Immature natural killer cell (primary cell): ENCODE results near the gene CFP. TPM values are rescaled to one million over a fixed set of nuclear protein-coding genes. Genes with fewer than 3 reads are reported as not detected.
"Not testable (repeated sequence)": the region's sequence is repeated elsewhere in the genome, so short reads cannot be mapped to it uniquely, and the experiment has no call there.

Source experiments
- DNase-seq, 3 donors: peaks; one replicate each; pipeline ENCODE4 v3.0.0; 2022; ENCODE audit warnings: mixed read lengths in 1 of 3
- H3K27ac Mint-ChIP-seq, 6 donors: one replicate each; pipeline ENCODE4 v1.8.0; 2020; ENCODE audit warnings: mixed read lengths in 6 of 6, mild to moderate bottlenecking in 5 of 6, inconsistent platforms in 4 of 6, moderate library complexity in 3 of 6
- H3K27me3 Mint-ChIP-seq, 3 donors: one replicate each; pipeline ENCODE4 v1.8.0; 2020 to 2021; ENCODE audit warnings: low read depth in 3 of 3, mild to moderate bottlenecking in 3 of 3, mixed read lengths in 3 of 3, moderate library complexity in 3 of 3, inconsistent platforms in 1 of 3
- H3K36me3 Mint-ChIP-seq, 3 donors: one replicate each; pipeline ENCODE4 v1.8.0; 2020; ENCODE audit warnings: mixed read lengths in 3 of 3, inconsistent platforms in 2 of 3, mild to moderate bottlenecking in 2 of 3
- H3K4me1 Mint-ChIP-seq, 2 donors: one replicate each; pipeline ENCODE4 v1.8.0; 2020; ENCODE audit warnings: inconsistent platforms in 2 of 2, mild to moderate bottlenecking in 2 of 2, mixed read lengths in 2 of 2, moderate library complexity in 1 of 2
- H3K4me3 Mint-ChIP-seq, 5 donors: one replicate each; pipeline ENCODE4 v1.8.0; 2020; ENCODE audit warnings: mild to moderate bottlenecking in 5 of 5, mixed read lengths in 5 of 5, inconsistent platforms in 3 of 5, moderate library complexity in 3 of 5
- H3K9me3 Mint-ChIP-seq, 6 donors: one replicate each; pipeline ENCODE4 v1.8.0; 2020; ENCODE audit warnings: mild to moderate bottlenecking in 6 of 6, mixed read lengths in 6 of 6, inconsistent platforms in 4 of 6, moderate library complexity in 3 of 6
- polyA plus RNA-seq, 3 donors: library from polyadenylated mRNA; unstranded; fragments of 300-500 nt; fragmentation: Illumina TruSeq; gene quantifications; one replicate each; pipeline ENCODE4 v1.2.3, GENCODE V29; 2021

Gene CFP
- polyA plus RNA-seq: 10 to 100 TPM in 2 of 3 donors, 1 to 10 TPM in 1; 1.3 to 22.0 (median 13.3) TPM

DNA sequence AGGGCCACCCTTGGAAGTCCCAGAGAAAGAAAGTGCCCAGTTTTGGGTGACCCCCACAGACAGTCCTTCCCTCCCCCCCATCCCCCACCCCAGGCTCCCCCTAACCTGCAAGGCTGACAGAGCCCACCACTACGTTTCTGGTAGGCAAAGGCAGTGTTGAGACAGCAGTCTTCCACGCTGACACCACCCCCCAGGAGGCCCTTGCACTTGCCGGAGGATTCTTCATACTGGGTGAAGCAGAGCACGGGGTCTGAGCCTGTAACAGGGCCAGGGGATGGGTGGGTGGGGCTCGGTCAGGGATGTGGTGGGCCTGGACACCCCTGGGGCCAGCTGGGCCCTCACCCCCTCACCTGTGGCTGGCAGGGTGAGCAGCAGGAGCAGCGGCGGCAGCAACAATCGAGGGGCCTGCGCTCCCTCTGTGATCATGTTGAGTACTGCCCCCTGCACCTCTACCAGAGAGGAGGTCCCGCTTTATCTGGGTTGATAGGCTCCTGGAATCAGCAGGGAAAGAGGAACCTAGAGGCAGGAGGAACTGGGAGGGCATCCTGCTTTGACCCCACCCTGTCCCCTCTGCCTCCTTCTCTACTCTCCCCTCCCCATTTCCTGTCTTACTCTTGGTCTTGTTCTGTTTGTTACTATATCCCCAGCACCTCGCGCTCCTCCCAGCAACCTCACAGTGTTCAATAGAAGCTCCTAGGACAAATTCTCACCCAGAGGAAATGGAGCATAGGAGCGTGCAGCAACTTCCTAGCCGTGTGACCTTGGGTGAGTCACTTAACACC lies at the start of gene CFP:
Gene CFP (minus strand): TSS at position 512 of the 782 bp plus-strand sequence. CDS start 86 bp downstream, at position 426.
- no peak for DNase-seq
- peaks cover 7 to 13% (median 12%) of the 10 kb centered on the region in 3 donors for H3K27me3 Mint-ChIP-seq
- no peaks in the 10 kb centered on the region for H3K9me3 Mint-ChIP-seq
- H3K36me3 Mint-ChIP-seq: peaks cover 0 to 4% (median 0%) of the 10 kb centered on the region in 3 donors
- H3K27ac Mint-ChIP-seq: no peak within 1 kb of the TSS
- H3K4me3 Mint-ChIP-seq: peak within 1 kb of the TSS in 2 of 5 donors; percentile 23 to 27
- peaks cover 0 to 6% of the 10 kb centered on the region in 2 donors for H3K4me1 Mint-ChIP-seq

DNA sequence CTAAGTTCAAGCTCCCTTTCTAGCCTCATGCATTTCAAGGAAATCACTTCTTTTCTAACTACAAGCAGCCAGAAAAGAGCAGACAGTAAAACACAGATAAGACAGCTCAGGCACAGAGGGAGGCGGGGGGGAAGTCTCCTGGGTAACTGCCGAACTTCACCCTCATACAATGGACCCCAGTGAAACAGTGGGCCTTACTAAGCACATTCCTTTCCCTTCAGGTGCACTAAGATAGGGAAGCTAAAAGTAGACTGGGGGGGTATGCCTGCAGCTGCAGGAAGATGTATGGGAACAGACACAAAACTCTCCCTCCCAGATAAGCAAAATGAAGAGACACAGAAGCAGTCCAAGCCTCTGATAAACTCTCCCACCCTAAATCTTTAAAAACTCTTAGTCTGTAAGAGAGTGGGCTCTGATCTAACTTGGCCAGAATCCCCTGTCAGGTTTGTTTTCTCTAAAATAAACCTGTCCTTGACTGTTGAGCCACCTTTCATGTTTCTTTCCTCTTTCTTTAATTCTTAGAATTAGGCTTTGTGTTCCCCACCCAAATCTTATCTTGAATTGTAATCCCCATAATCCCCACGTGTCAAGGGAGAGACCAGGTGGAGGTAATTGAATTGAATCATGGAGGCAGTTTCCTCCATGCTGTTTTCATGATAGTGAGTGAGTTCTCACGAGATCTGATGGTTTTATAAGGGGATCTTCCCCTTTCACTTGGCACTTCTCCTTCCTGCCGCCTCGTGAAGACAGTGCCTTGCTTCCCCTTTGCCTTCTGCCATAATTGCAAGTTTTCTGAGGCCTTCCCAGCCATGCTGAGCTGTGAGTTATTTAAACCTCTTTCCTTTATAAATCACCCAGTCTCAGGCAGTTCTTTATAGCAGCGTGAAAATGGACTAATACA lies 46.5 kb upstream of the CFP start:
- H3K9me3 Mint-ChIP-seq, H3K36me3 Mint-ChIP-seq, H3K4me1 Mint-ChIP-seq, DNase-seq, H3K27ac Mint-ChIP-seq, H3K4me3 Mint-ChIP-seq: not testable (repeated sequence)
- H3K27me3 Mint-ChIP-seq: peaks cover 0 to 18% (median 8%) of the 10 kb centered on the region in 3 donors

DNA sequence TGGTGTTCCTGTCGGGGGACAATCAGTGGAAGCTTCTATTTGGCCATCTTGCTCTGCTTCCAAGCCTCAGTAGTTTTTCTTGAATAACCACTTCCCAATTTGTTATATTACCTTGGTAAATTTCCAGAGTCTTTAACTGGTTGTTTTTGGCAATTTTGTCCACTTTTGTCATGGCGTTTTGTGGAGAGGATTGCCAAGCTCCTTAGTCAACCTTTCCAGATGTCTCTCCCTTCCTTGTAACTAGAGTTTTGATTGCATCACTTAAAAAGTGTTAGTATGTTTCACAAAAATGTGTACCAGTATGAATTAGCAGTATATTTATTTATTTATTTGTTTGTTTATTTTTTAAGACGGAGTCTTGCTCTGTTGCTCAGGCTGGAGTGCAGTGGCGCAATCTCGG lies 45.0 kb upstream of the CFP start:
- H3K36me3 Mint-ChIP-seq: no peaks in the 10 kb centered on the region
- H3K27me3 Mint-ChIP-seq: peaks cover 2 to 17% (median 8%) of the 10 kb centered on the region in 3 donors
- no peaks in the 10 kb centered on the region for H3K4me1 Mint-ChIP-seq
- H3K4me3 Mint-ChIP-seq: no peak overlapping the region
- no peak overlapping the region for H3K27ac Mint-ChIP-seq
- no peaks in the 10 kb centered on the region for H3K9me3 Mint-ChIP-seq
- no peak for DNase-seq

DNA sequence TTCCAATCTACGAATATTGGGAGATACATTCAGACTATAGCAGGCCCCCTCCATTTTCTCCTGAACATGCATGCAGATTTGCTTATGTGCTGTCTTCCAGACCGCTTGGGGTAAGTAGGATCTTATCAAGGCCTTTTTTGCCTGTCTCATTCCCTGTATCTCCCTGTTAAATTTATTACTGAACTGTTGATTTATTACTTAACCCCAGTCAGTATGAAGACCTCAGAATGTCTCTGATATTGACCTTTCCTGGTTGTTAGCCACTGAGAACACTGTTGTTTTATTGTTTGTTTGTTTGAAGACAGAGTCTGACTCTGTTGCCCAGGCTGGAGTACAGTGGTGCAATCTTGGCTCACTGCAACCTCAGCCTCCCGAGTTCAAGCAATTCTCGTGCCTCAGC lies 36.1 kb upstream of the CFP start:
- not testable (repeated sequence) for H3K4me3 Mint-ChIP-seq, DNase-seq, H3K9me3 Mint-ChIP-seq, H3K27me3 Mint-ChIP-seq, H3K36me3 Mint-ChIP-seq, H3K4me1 Mint-ChIP-seq, H3K27ac Mint-ChIP-seq

DNA sequence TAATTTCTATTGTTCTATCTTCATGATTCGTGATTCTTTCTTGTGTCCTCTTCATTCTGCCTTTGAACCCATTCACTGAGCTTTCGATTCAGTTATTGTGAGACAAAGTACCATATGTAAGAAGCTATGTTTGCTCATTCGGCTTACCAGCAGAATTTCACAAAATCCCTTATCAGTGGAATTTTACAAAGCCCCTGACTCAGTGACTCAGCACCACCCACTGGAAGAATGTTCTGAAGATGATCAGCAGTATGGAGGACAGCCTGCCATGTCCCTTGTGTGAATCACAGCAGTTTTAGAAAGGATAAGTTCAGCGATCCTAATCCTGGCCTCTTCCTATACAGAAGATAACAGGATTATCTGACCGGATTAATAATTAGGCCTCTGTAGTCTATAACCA lies 35.0 kb upstream of the CFP start:
- Mint-ChIP-seq H3K9me3 (no peaks in the 10 kb centered on the region), H3K27ac (no peak overlapping the region), H3K27me3 (peaks cover 1 to 2% (median 2%) of the 10 kb centered on the region in 3 donors), H3K4me3 (no peak overlapping the region), H3K36me3 (no peaks in the 10 kb centered on the region), H3K4me1 (peaks cover 0 to 1% of the 10 kb centered on the region in 2 donors)
- no peak for DNase-seq

DNA sequence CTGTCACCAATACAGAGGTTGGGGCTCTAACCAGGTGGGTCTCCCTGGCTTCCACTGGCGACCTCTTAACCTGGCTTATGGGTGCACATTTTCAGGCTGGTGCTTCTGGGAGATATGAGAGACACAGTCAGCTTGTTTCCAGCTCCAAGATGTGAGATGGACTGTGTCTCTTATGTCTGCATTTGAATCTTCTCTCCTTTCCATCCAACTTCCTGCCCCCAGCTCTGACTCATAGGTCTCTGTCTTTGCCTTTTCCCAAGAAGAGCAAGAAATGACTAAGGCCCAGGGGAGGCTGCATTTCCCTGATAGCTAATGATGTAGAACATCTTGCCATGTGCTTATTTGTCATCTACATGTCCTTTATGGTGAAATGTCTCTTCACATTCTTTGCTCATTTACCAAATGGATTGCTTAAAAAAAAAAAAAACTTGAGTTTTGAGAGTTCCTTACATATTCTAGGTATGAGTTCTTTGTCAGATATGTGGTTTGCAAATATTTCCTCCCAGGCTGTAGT lies 32.5 kb upstream of the CFP start:
- peaks cover 10 to 12% (median 10%) of the 10 kb centered on the region in 3 donors for H3K27me3 Mint-ChIP-seq
- H3K36me3 Mint-ChIP-seq: peaks cover 0 to 4% (median 0%) of the 10 kb centered on the region in 3 donors
- no peak for DNase-seq
- no peak overlapping the region for H3K27ac Mint-ChIP-seq
- no peaks in the 10 kb centered on the region for H3K9me3 Mint-ChIP-seq
- no peak overlapping the region for H3K4me3 Mint-ChIP-seq
- H3K4me1 Mint-ChIP-seq: peaks cover 12% of the 10 kb centered on the region in 2 donors

DNA sequence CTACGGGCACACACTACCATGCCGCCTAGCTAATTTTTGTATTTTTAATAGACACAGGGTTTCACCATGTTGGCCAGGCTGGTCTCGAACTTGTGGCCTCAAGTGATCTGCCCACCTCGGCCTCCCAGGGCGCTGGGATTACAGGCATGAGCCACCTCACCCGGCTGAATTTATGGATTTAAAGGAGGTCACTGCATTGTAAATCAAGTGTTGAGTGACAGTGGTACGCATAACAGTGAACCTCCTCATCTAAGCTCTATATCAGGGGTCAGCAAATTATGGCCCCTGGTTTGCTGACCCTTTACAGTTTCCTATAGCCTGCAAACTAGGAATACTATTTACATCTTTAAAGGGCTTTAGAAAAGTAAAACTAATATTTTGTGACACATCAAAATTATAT lies 31.8 kb upstream of the CFP start:
- Mint-ChIP-seq H3K9me3 (no peaks in the 10 kb centered on the region), H3K4me1 (peaks cover 12% of the 10 kb centered on the region in 2 donors), H3K27me3 (peaks cover 10 to 12% (median 10%) of the 10 kb centered on the region in 3 donors), H3K36me3 (peaks cover 0 to 4% (median under 1%) of the 10 kb centered on the region in 3 donors), H3K4me3 (no peak overlapping the region), H3K27ac (no peak overlapping the region)
- no peak for DNase-seq

DNA sequence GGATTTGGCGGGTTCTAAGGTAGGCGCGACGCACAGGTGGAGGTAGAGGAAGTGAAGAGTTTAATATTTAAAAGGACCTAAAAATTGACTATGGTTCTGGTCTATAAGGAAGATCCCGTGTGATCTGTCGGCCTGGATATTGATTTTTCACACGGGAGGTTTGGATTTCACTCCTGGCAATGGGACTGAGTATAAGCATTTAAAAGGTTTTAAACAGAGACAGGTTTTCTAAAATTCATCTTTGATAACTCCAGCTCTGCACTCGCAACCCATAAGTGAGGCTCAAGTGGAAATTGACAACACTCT lies 29.6 kb upstream of the CFP start:
- Mint-ChIP-seq H3K27ac (peak overlapping the region; percentile 96 to 98 (median 97)), H3K27me3 (peaks cover 10 to 12% (median 10%) of the 10 kb centered on the region in 3 donors), H3K4me3 (peak overlapping the region; percentile 91 to 96 (median 91)), H3K4me1 (peaks cover 12% of the 10 kb centered on the region in 2 donors), H3K36me3 (peaks cover 0 to 10% (median 9%) of the 10 kb centered on the region in 3 donors), H3K9me3 (peaks cover 0 to 1% (median 0%) of the 10 kb centered on the region in 6 donors)
- no peak for DNase-seq

DNA sequence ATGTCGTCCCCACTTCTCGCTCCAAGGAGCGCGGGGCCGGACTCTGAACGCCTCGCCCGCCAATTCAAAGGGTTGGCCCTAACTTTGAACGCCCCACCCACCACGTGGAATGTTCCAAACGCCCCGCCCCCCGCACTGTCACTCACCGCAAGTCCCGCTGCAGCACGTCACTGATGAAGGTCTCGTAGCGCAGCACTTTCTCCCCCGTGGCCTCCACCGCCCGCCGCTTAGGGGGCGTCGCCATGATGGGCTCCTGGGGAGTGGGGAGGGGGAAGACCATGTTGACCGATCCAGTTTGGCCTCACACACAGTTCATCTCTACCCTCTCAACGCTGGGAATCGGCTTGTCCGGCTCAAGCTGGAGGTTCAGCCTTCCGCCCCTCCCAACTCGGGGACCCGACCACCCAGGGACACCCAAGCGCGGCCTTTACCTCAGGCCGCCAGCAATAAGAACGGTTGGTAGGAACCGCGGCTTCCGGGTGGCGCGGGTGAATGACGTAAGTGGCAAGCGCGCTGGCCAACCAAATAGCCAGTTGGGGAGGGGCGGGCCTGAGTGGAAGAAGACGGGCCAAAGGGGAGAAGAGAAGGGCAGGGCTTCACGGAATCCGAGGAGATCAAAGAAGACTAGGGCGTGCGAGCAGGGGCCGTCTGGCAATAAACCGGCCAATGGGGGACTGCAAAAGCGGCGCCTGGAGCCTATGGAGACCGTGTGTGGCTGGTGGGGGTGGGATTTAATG lies 29.1 kb upstream of the CFP start, which contains the start of gene UXT:
Gene UXT (minus strand): TSS at position 497 of the 737 bp plus-strand sequence. CDS start 253 bp downstream, at position 244.
- DNase-seq: peak; percentile 90 to 92 (median 92)
- Mint-ChIP-seq H3K27ac (peak within 1 kb of the TSS; percentile 96 to 98 (median 97)), H3K4me1 (peaks cover 12% of the 10 kb centered on the region in 2 donors), H3K4me3 (peak within 1 kb of the TSS; percentile 91 to 96 (median 91)), H3K27me3 (peaks cover 10 to 12% (median 10%) of the 10 kb centered on the region in 3 donors), H3K36me3 (peaks cover 0 to 10% (median 10%) of the 10 kb centered on the region in 3 donors), H3K9me3 (peaks cover 0 to 1% (median 0%) of the 10 kb centered on the region in 6 donors)

DNA sequence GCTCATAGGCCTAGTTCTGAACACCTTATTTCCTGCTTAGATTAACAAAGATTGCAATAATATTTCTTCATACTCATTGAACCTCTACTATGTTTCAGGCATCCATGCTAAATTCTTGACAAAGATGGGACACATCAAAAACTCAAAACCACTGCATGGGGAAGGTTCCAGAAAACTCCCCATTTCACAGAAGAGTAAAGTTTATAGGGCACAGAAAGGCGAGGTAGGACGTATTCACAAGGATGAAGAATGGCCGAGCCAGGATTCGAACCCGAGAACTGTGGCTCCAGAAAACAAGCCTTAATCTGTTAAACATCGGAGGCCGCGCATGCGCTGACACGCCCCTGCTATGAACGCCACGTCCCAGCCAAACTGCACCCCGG lies 28.6 kb upstream of the CFP start:
- peaks cover 10 to 12% (median 10%) of the 10 kb centered on the region in 3 donors for H3K27me3 Mint-ChIP-seq
- DNase-seq: no peak
- peaks cover 12% of the 10 kb centered on the region in 2 donors for H3K4me1 Mint-ChIP-seq
- peak overlapping the region; percentile 96 to 98 (median 97) for H3K27ac Mint-ChIP-seq
- peaks cover 0 to 15% (median 10%) of the 10 kb centered on the region in 3 donors for H3K36me3 Mint-ChIP-seq
- H3K4me3 Mint-ChIP-seq: peak overlapping the region; percentile 91 to 96 (median 91)
- H3K9me3 Mint-ChIP-seq: peaks cover 0 to 1% (median 0%) of the 10 kb centered on the region in 6 donors

DNA sequence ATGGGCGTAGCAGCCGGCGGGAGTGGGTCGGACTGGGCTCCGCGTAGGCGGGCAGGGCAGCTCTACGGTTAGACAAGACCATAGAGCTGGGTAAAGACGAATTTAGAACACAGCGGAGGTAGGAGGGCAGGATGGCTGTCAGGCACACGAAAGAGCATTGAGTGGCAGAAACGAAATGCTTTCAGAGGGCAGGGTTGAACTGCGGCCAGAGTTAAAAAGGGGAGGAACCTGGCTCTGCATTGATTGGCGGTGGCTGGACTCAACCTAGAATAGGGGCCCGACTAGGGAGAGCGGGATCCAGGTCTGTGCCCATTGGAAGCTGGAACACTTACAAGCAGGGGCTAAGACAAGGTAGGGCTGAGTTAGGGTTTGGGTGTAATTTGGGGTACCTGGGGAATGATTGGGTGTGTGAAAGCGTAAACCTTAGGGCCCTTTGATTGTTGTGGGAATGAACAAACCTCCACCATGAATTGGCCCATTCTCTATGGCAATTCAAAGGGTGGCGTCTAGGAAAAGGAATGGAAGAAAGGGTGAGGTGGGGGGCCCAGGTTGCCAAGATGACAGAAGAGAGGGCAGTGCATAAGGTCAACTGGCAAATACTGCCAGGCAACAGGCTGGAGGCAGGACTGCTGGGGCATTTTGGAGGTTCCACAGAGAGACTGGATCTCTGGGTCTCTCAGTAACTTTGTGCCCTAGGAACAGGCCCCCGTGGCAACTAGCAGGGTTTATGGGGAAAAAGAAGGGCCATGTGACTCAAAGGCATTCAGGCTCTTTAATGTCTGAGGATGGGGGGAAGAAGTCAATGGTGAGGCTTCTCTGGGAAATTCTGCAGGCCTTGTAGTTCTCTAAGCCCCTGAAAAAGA lies 21.5 kb upstream of the CFP start:
- Mint-ChIP-seq H3K27me3 (peaks cover 4 to 11% (median 4%) of the 10 kb centered on the region in 3 donors), H3K4me1 (peaks cover 23 to 26% of the 10 kb centered on the region in 2 donors), H3K9me3 (peaks cover 0 to 1% (median 0%) of the 10 kb centered on the region in 6 donors), H3K4me3 (peak overlapping the region; percentile 83 to 98 (median 88)), H3K36me3 (peaks cover 0 to 15% (median 13%) of the 10 kb centered on the region in 3 donors), H3K27ac (peak overlapping the region; percentile 88 to 97 (median 94))
- DNase-seq: no peak
